Panc1 (cell line): ENCODE results near the gene NFS1.

Source experiments
- CTCF ChIP-seq: fragments of 450-650 bp; IDR thresholded peaks from 2 replicates; pipeline ENCODE4 v1.5.1; 2017; ENCODE audit warnings: mild to moderate bottlenecking
- POLR2AphosphoS5 ChIP-seq: IDR thresholded peaks from 2 replicates; pipeline ENCODE4 v1.6.1; 2012; ENCODE audit warnings: mild to moderate bottlenecking, low read depth, low read length, moderate library complexity
- REST ChIP-seq, 2 experiments: IDR thresholded peaks; 2 replicates each; pipeline ENCODE4 v1.6.1; 2011 to 2012; ENCODE audit warnings: low read depth in 2 of 2, control low read depth in 1 of 2, low read length in 1 of 2, mild to moderate bottlenecking in 1 of 2, moderate library complexity in 1 of 2; ENCODE audit not compliant: insufficient read depth in 1 of 2
- SIN3A ChIP-seq: IDR thresholded peaks from 2 replicates; pipeline ENCODE4 v1.6.1; 2012; ENCODE audit warnings: low read depth, mild to moderate bottlenecking, low read length, moderate library complexity, borderline replicate concordance; ENCODE audit not compliant: insufficient read depth
- TCF7L2 ChIP-seq: IDR thresholded peaks from 2 replicates; pipeline ENCODE4 v1.6.1; 2011; ENCODE audit warnings: mild to moderate bottlenecking, low read depth, low read length, inconsistent platforms

GRCh38 chr20:35735826-35736470 lies 36.8 kb upstream of the NFS1 start:
- TF ChIP-seq REST (IDR thresholded peaks at IDR 0.05; ENCODE audit: insufficient read depth in 1 of 2, low read depth in 2 of 2, low read length in 1 of 2) (no peak), CTCF (no peak), POLR2AphosphoS5 (no peak), SIN3A (no peak), TCF7L2 (no peak)
